HT-29 (cell line): Measurements from ENCODE around the gene MACROD1. TPM values are rescaled to one million over a fixed set of nuclear protein-coding genes. Genes with fewer than 3 reads are reported as not detected.

Experiments
- DNase-seq: peaks from one replicate; pipeline ENCODE4 v3.0.0-alpha.2; 2015; ENCODE audit warnings: low spot score
- total RNA-seq: library from RNA; depleted of rRNA; stranded (reverse); fragments of >200 nt; shearing (Covaris generic); gene quantifications from 2 replicates; pipeline ENCODE4 v1.2.3, GENCODE V29; 2014

The MACROD1 gene
- total RNA-seq, 1 experiment from 2014 or later, result 226 TPM

- DNase-seq, result no peak
Measured at GRCh38 chr11:64077607-64078006, 88.3 kb downstream of the MACROD1 start.

GRCh38 chr11:64076758-64077157, 89.2 kb downstream of the MACROD1 start:
- no peak for DNase-seq

GRCh38 chr11:64074239-64074638, 91.7 kb downstream of the MACROD1 start:
- no peak for DNase-seq

- no peak for DNase-seq
Measured at GRCh38 chr11:64073542-64073941, 92.4 kb downstream of the MACROD1 start.

GRCh38 chr11:64072871-64073270, 93.0 kb downstream of the MACROD1 start:
- DNase-seq, result no peak

- no peak for DNase-seq
Measured at GRCh38 chr11:64072403-64072802, 93.5 kb downstream of the MACROD1 start.

GRCh38 chr11:64071849-64072248, 94.1 kb downstream of the MACROD1 start:
- DNase-seq, result no peak

GRCh38 chr11:64070314-64070681, 95.6 kb downstream of the MACROD1 start:
- DNase-seq, result no peak

- no peak for DNase-seq
Measured at GRCh38 chr11:64069401-64070313, 96.3 kb downstream of the MACROD1 start.

GRCh38 chr11:64068705-64069400, 97.1 kb downstream of the MACROD1 start:
- DNase-seq, result no peak

- DNase-seq, result no peak
Measured at GRCh38 chr11:64067230-64067993, 98.5 kb downstream of the MACROD1 start.

- DNase-seq, result no peak
Measured at GRCh38 chr11:64065712-64066111, 100.2 kb downstream of the MACROD1 start.

- no peak for DNase-seq
Measured at GRCh38 chr11:64065141-64065465, 100.8 kb downstream of the MACROD1 start.

GRCh38 chr11:64064374-64065140, 101.4 kb downstream of the MACROD1 start:
- DNase-seq, result no peak

GRCh38 chr11:64063777-64064176, 102.1 kb downstream of the MACROD1 start:
- no peak for DNase-seq

GRCh38 chr11:64062185-64063039, 103.5 kb downstream of the MACROD1 start:
- DNase-seq, result no peak

- DNase-seq, result no peak
Measured at GRCh38 chr11:64060861-64061444, 105.0 kb downstream of the MACROD1 start.

- DNase-seq, result no peak
Measured at GRCh38 chr11:64060263-64060860, 105.6 kb downstream of the MACROD1 start.

GRCh38 chr11:64059339-64060140, 106.4 kb downstream of the MACROD1 start:
- DNase-seq, result no peak
